Neural cell (in vitro differentiated cells): ENCODE measurements around the gene SF1.

Source experiments
- EZH2 ChIP-seq: fragments of 200-600, 300-800 bp; shearing (Covaris generic), sonication (generic); IDR thresholded peaks from 2 replicates; pipeline ENCODE4 v1.6.1; 2014; ENCODE audit warnings: antibody characterized with exemption, low read length, borderline replicate concordance, mild to moderate bottlenecking; ENCODE audit not compliant: insufficient read depth, poor library complexity, severe bottlenecking
- POLR2AphosphoS5 ChIP-seq: IDR thresholded peaks from 2 replicates; pipeline ENCODE4 v1.6.1; 2012
- RAD21 ChIP-seq: fragments of 450-650 bp; conservative IDR thresholded peaks from 2 replicates; pipeline ENCODE4 v1.6.1; 2014; ENCODE audit warnings: antibody characterized with exemption, mild to moderate bottlenecking, moderate library complexity
- SMC3 ChIP-seq: fragments of 450-650 bp; conservative IDR thresholded peaks from 2 replicates; pipeline ENCODE4 v1.6.1; 2014; ENCODE audit warnings: antibody characterized with exemption, mild to moderate bottlenecking, moderate library complexity; ENCODE audit not compliant: poor library complexity
- TAF1 ChIP-seq: IDR thresholded peaks from 2 replicates; pipeline ENCODE4 v1.6.1; 2012; ENCODE audit warnings: low read depth
- TF ChIP-seq, protein P1 (sequence below): fragments of 450-650 bp; IDR thresholded peaks from 2 replicates; pipeline ENCODE4 v1.5.1; 2014; ENCODE audit warnings: antibody characterized with exemption, mild to moderate bottlenecking, moderate library complexity; ENCODE audit not compliant: poor library complexity, severe bottlenecking
- TF ChIP-seq, protein P2 (sequence below): IDR thresholded peaks from 2 replicates; pipeline ENCODE4 v1.6.1; 2012; ENCODE audit warnings: borderline replicate concordance

DNA sequence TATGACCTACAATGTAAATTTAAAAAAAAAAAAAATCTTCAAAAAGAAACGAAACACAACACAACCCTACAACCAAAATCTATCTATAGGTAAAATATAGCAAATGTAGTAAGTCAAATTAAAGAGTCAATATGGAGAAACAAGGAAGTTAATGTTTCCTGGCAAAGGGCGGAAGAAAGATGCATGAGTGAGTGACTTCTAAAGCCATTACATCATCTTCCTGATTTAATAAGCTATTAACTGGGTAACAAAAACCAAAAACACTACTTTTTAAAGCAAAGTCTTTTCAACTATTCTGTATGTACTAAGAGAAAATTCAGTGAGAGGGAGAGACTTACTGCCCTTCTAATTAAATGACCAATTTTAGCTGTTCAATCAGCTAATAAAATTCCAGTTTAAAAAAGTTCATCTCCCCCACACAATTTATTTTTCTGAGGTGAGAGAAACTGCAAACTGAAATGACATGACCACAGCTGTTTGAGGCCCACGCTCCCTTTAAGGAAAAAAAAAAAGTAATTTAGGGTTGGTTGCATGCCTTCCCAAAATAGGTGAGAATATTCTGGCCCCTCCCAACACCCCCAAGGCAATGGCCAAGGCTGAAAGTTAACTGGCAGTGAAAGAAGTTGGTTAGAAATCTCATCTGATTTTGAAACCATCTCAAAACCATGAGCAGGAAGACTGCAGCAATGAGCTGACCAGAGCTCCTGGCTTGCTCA, 5.9 kb downstream of the SF1 start:
- TF ChIP-seq, protein P1, sequence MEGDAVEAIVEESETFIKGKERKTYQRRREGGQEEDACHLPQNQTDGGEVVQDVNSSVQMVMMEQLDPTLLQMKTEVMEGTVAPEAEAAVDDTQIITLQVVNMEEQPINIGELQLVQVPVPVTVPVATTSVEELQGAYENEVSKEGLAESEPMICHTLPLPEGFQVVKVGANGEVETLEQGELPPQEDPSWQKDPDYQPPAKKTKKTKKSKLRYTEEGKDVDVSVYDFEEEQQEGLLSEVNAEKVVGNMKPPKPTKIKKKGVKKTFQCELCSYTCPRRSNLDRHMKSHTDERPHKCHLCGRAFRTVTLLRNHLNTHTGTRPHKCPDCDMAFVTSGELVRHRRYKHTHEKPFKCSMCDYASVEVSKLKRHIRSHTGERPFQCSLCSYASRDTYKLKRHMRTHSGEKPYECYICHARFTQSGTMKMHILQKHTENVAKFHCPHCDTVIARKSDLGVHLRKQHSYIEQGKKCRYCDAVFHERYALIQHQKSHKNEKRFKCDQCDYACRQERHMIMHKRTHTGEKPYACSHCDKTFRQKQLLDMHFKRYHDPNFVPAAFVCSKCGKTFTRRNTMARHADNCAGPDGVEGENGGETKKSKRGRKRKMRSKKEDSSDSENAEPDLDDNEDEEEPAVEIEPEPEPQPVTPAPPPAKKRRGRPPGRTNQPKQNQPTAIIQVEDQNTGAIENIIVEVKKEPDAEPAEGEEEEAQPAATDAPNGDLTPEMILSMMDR, result no peak
- TF ChIP-seq RAD21 (no peak), TAF1 (no peak), EZH2 (no peak), POLR2AphosphoS5 (no peak), SMC3 (no peak)
- TF ChIP-seq, protein P2, sequence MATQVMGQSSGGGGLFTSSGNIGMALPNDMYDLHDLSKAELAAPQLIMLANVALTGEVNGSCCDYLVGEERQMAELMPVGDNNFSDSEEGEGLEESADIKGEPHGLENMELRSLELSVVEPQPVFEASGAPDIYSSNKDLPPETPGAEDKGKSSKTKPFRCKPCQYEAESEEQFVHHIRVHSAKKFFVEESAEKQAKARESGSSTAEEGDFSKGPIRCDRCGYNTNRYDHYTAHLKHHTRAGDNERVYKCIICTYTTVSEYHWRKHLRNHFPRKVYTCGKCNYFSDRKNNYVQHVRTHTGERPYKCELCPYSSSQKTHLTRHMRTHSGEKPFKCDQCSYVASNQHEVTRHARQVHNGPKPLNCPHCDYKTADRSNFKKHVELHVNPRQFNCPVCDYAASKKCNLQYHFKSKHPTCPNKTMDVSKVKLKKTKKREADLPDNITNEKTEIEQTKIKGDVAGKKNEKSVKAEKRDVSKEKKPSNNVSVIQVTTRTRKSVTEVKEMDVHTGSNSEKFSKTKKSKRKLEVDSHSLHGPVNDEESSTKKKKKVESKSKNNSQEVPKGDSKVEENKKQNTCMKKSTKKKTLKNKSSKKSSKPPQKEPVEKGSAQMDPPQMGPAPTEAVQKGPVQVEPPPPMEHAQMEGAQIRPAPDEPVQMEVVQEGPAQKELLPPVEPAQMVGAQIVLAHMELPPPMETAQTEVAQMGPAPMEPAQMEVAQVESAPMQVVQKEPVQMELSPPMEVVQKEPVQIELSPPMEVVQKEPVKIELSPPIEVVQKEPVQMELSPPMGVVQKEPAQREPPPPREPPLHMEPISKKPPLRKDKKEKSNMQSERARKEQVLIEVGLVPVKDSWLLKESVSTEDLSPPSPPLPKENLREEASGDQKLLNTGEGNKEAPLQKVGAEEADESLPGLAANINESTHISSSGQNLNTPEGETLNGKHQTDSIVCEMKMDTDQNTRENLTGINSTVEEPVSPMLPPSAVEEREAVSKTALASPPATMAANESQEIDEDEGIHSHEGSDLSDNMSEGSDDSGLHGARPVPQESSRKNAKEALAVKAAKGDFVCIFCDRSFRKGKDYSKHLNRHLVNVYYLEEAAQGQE, result no peak
